Fibroblast of villous mesenchyme (primary cell): Measurements from ENCODE around the gene HMCN2. TPM values are rescaled to one million over a fixed set of nuclear protein-coding genes. Genes with fewer than 3 reads are reported as not detected.

ENCODE experiments used
- DNase-seq: peaks from one replicate; pipeline ENCODE4 v3.0.0-alpha.2; 2010; ENCODE audit warnings: low read depth
- H3K4me3 ChIP-seq: 2 replicates; pipeline ENCODE4 v1.5.1; 2011; ENCODE audit warnings: low read depth, mild to moderate bottlenecking, low read length
- total RNA-seq: library from RNA; depleted of rRNA; stranded (reverse); fragments of >200 nt; gene quantifications from 2 replicates; pipeline ENCODE4 v1.2.3, GENCODE V29; 2012
- TF ChIP-seq, protein P1 (sequence below): IDR thresholded peaks from 2 replicates; pipeline ENCODE4 v1.5.1; 2012; ENCODE audit warnings: low read depth, mild to moderate bottlenecking, low read length; ENCODE audit not compliant: insufficient read depth

Gene HMCN2
- total RNA-seq, 1 donor, result not detected

DNA sequence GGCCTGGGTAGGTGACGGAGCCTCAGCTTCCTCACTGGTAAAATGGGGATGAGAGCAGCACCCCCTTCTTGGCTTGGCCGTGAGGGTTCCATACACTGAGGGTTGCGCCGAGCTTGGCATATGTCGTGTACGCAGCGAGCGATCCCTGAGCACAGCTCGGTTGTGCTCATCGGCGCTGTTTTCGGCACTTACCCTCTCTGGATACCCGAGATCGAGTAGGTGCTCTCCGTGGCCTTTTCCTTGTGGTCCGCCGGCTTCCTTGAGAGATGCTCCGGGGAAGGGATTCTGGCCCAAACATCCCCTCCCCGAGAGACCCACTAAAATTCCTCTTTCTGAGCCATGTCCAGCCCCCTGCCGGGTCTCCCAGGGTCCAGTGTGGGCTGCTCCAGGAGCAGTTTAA lies 40.0 kb upstream of the HMCN2 start:
- no peak for DNase-seq
- H3K4me3 ChIP-seq, result no peak overlapping the region
- TF ChIP-seq, protein P1, sequence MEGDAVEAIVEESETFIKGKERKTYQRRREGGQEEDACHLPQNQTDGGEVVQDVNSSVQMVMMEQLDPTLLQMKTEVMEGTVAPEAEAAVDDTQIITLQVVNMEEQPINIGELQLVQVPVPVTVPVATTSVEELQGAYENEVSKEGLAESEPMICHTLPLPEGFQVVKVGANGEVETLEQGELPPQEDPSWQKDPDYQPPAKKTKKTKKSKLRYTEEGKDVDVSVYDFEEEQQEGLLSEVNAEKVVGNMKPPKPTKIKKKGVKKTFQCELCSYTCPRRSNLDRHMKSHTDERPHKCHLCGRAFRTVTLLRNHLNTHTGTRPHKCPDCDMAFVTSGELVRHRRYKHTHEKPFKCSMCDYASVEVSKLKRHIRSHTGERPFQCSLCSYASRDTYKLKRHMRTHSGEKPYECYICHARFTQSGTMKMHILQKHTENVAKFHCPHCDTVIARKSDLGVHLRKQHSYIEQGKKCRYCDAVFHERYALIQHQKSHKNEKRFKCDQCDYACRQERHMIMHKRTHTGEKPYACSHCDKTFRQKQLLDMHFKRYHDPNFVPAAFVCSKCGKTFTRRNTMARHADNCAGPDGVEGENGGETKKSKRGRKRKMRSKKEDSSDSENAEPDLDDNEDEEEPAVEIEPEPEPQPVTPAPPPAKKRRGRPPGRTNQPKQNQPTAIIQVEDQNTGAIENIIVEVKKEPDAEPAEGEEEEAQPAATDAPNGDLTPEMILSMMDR, result no peak

DNA sequence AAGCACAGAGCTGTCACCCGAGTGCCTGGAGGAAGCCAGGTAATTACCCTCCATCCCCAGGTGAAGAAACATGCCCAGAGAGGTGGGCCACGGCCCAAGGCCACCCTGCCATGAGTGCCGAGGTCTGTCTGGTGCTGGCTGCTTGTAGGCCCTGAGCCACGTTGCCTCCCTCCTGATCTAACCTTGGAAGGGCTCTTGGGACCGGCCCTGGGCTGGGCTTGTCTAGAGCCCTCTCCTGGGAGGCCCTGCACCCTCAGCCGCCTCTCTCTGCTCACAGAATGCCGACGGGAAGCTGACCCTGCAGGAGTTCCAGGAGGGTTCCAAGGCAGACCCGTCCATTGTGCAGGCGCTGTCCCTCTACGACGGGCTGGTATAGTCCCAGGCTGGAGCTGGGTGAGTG lies 39.4 kb upstream of the HMCN2 start:
- TF ChIP-seq, protein P1, result no peak
- H3K4me3 ChIP-seq, result no peak overlapping the region
- DNase-seq, result no peak

DNA sequence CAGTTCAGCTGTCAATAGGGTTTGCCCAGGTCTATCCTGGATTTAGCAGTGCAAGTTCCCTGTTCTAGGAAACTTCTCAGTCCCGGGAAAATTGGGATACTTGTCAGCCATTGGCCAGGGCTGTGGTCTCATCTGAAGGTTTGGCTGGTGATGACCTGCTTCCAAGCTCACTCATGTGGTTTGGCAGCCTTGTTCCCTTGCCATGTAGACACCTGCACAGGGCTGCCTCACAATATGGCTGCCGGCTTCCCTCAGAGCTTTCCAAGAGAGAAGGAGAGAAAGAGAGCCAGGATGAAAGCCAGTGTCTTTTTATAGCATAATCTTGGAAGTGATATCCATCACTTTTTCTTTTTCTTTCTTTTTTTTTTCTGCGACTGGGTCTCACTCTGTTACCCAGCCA lies 37.7 kb upstream of the HMCN2 start:
- H3K4me3 ChIP-seq, result no peak overlapping the region
- no peak for DNase-seq
- TF ChIP-seq, protein P1, result no peak

DNA sequence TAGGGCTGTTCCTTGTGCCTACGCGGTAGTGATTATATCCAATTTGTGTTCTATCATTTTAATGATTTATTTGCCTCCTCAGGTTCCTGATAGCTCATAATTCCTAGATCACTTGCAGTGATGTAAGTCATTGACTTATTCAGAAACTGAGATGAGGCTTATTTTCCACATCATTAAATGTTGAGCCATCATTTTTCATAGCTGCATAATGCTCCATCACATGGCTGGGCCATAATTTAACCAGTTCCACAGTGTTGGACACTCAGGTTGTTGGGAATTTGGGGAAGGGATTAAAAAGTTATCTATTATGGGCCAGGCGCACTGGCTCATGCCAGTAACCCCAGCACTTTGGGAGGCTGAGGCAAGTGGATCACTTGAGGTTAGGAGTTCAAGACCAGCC lies 35.8 kb upstream of the HMCN2 start:
- H3K4me3 ChIP-seq, result no peak overlapping the region
- no peak for DNase-seq
- TF ChIP-seq, protein P1, result no peak

DNA sequence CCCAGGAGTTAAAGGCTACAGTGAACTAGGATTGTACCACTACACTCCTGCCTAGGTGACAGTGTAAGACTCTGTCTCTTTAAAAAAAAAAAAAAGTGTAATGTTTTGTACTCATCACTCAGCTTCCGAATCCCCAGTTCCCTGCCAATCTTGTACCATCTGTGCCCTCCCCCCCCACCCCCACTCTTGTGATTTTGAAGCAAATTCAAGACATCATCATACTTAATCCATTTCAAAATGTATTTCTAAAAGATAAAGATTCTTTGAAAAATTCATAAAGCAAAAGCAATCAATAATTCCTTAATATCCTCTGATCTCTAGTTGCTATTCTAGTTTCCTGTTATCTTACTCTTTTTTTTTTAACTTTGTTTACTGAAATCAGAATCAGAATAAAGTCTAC lies 34.9 kb upstream of the HMCN2 start:
- DNase-seq, result no peak
- no peak overlapping the region for H3K4me3 ChIP-seq
- TF ChIP-seq, protein P1, result no peak

DNA sequence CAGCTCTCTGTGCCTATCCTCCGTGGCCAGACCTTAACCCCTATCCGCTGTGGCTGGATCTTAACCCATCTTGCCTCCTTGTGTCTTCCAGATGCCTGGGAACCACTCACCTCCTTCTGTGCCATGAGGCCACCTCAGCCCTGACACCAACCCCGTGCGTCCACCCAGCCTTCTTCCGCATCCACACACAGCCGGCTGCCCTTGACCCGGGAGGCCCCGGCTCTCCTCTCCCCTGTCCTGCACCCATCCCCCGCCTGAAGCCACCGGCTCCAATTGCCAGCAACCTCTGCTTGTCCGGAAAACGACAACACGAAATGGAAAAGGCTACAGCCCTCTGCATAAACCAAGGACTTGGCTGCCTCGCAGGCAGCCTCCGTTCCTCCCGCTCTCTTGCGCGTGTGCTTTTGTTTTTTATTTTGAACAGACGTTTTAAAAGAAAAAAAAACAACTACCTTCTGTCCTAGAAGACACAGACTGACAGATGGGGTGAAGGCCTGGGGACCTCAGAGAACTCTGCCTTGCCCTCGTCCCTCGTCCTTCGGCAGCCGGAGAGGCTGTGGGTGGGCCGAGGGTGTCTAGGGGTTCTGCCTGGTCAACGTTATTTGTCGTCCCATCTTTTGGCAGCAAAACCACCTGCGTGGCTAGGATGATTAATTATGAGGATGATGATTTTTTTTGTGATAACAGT lies 32.5 kb upstream of the HMCN2 start:
- DNase-seq, result no peak
- H3K4me3 ChIP-seq, result no peak overlapping the region
- TF ChIP-seq, protein P1, result no peak

DNA sequence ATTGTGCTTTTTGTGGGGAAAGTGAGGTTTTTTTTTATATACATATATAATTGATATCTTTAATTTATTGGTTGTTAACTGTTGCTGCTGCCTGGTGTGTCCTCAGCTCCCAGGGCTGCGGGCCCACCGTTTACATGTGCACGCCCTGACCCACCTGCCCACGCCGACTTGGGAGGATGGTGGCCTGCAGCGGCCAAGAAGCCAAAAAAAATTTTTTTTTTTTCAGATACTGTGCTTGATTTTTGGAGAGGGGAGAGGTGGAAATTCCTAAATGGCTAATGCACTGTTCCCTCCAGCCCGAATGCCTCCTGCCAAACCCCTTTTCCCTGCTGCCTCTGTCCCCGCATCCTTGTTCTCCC lies 32.0 kb upstream of the HMCN2 start:
- TF ChIP-seq, protein P1, result no peak
- no peak overlapping the region for H3K4me3 ChIP-seq

More for the DNA sequence above, 32.0 kb upstream of the HMCN2 start:
- no peak for DNase-seq
